22Rv1 (cell line): ENCODE measurements around the gene TP53AIP1.

ENCODE experiments used
- ZFX ChIP-seq: fragments of 450-650 bp; IDR thresholded peaks from 2 replicates; pipeline ENCODE4 v1.6.1; 2017; ENCODE audit warnings: antibody characterized with exemption, borderline replicate concordance
- TF ChIP-seq, protein P1 (sequence below): fragments of 450-650 bp; IDR thresholded peaks from 2 replicates; pipeline ENCODE4 v1.5.1; 2017; ENCODE audit warnings: mild to moderate bottlenecking

GRCh38 chr11:128927108-128927461 lies 15.6 kb downstream of the TP53AIP1 start:
- TF ChIP-seq, protein P1, sequence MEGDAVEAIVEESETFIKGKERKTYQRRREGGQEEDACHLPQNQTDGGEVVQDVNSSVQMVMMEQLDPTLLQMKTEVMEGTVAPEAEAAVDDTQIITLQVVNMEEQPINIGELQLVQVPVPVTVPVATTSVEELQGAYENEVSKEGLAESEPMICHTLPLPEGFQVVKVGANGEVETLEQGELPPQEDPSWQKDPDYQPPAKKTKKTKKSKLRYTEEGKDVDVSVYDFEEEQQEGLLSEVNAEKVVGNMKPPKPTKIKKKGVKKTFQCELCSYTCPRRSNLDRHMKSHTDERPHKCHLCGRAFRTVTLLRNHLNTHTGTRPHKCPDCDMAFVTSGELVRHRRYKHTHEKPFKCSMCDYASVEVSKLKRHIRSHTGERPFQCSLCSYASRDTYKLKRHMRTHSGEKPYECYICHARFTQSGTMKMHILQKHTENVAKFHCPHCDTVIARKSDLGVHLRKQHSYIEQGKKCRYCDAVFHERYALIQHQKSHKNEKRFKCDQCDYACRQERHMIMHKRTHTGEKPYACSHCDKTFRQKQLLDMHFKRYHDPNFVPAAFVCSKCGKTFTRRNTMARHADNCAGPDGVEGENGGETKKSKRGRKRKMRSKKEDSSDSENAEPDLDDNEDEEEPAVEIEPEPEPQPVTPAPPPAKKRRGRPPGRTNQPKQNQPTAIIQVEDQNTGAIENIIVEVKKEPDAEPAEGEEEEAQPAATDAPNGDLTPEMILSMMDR = no peak
- no peak for TF ChIP-seq ZFX
